HG03460 (cell line): ENCODE measurements around the gene CLIP3.
"Not testable (repeated sequence)": the region's sequence is repeated elsewhere in the genome, so short reads cannot be mapped to it uniquely, and the experiment has no call there.

ENCODE experiments used
- ATAC-seq: cut with Tn5 transposase; IDR thresholded peaks from one replicate; pipeline ENCODE4 v1.9.1; 2021; ENCODE audit not compliant: unreplicated experiment

Gene CLIP3

DNA sequence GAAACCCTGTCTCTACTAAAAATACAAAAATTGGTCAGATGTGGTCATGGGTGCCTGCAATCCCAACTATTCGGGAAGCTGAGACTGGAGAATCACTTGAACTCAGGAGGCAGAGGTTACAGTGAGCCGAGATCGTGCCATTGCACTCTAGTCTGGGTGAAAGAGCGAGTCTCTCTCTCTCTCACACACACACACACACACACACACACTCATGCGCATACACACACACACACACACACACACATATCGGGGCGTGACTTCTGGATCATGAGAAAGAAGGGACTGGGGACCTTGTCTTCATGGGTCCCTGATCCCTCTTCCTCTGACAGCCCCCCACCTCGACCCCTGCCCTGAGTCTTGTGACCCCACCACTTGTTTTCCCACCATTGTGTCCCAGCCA, 49.5 kb downstream of the CLIP3 start:
- no peak for ATAC-seq

DNA sequence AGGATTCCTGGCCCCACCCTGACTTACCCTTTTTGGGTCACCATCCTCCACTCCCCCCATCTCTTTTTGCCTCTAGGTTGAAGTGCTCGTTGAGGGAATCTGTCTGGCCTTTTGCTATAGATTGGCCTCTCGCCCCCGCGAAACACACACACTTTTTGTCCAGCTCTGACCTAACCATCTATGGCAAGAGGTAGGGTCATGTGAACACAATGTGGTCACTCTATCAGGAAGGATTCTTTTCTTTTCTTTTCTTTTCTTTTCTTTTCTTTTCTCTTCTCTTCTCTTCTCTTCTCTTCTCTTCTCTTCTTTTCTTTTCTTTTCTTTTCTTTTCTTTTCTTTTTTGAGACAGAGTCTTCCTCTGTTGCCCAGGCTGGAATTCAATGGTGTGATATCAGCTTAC, 51.7 kb downstream of the CLIP3 start:
- ATAC-seq: not testable (repeated sequence)

DNA sequence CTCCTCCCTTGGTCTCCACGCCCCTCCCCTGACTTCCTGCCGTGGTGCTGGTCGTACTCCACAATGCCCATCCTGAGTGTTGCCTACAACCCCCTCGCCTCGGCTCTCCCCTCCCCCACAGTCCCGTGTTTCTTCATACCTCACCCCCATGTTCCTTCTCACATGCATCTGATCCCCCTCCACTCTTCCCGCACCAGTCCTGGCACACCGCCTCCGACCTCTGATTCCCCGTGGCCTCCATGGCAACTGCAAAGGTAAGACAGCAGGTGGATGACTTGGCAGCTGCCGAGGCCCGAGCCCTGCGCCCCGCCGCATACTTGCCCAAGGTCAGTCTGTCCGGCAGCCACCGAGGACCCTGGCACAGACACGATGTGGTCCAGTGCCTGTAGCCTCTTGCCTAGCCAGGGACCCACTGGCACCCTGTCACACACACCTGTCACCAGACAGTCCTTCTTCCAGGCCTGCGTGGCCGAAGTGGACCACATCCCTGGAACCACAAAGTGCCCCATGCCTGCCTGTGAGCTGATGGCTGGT, 53.8 kb downstream of the CLIP3 start:
- ATAC-seq: no peak

DNA sequence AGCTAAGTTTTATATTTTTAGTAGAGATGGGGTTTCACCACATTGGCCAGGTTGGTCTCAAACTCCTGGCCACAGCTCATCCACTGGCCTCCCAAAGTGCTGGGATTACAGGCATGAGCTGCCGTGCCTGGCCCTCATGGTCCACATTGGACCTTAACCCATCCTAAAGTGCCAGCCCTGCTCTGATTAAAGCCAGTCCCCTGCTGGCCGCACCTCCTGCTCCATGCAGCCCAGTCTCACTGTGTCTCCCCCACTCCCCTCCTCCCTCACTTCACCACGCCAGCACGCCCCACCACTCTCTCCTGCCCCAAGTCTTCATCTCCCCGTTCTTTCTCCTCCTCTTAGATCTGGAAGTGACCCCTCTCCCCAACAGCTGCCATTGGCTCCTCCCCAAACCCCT, 54.4 kb downstream of the CLIP3 start:
- no peak for ATAC-seq

DNA sequence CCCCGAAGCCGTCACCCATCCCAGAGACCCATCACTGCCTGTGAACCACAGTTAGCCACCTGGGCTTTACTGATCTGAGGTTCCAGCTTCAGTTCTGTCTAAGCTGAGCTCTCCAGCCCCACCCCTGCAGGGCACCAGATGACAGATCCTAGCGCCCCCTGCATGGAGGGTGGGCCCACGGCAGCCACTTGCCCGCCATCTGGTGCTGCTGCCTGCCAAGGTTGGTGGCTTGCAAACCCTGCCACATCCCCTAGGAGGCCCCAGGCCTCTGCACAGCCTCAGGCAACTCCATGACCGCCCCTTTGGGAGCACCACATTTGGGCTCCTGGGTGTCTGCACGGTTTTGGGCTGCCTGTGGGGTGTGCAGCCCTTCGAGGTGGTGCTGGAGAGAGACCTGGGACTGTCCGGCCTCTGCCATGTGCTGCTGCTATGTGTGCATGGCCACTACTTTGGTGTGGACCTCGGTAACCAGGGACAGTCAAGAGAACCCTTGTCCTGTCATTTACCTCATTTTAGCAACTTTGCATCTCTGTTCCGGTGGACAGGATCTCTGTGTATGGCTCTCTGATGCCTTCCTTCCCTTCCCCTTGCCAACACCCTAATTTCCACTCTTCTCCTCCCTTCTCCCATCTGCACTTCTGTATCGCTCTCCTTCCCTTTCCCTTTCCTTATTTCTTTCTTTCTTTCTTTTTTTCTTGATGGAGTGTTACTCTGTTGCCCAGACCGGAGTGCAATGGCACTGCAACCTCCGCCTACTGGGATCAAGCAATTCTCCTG, 55.0 kb downstream of the CLIP3 start:
- no peak for ATAC-seq

DNA sequence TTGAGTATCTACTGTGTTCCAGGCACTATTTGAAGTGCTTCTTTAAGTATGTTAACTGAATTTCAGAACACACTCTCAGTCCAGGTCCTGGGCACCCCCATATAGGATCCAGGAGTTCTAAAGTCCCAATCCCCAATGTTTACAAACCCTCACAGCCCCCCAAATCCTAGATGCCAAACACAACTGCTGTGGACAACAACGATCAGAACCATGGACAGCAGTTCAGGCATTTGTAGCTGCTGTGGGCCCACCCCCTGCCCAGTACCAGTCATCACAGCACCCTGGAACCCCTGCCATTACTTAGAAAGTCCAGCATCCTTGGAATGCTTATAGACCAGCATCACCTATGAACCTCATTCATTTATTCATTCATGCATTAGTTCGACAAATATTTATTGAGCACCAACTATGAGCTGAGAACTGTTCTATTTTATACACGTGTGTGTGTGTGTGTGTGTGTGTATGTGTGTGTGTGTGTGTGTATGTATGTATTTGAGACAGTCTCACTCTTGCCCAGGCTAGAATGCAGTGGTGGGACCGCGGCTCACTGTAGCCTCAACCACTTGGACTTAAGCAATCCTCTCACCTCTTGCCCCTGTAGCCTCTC, 57.0 kb downstream of the CLIP3 start:
- ATAC-seq: no peak

DNA sequence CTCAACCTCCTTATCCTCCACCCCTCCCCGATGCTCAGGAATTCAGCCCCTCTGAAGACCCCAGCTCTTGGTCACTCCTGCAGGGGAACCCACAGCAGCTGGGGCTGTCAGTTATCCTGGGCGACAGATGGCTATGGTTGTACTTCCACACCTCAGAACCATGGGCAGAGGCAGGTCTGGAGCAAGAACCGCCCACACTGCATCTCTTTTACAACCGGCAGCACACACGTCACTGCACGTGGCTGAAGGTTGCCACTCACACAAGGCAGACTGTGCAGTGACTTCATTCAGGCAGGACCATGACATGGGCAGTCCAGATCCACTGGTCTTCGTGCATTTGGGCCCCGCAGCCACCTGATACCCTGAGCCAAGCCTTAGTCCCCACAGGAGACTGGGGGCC, 59.2 kb downstream of the CLIP3 start:
- no peak for ATAC-seq

DNA sequence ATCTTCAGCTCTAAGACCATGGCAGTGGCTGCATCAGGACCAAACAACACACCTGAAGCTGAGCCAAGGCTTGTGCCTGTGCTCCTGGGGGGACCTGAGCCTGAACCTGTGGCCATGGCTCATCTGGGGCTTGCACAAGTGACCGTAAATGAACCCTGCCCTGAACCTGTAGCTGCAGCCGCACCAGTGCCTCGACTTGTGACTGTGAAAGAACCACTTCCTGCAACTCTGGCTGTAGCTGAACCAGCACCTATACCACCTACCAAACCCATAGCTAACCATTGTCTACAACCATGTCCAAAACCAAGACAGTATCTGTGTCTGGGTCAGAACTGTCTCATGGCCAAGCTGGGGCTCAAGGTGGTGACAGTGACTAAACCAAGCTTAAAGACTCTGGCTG, 65.9 kb downstream of the CLIP3 start:
- no peak for ATAC-seq
